Stomach smooth muscle (tissue), 2 donors: ENCODE measurements around the gene FAM107B.

Experiments
- H3K27ac ChIP-seq: one replicate; pipeline ENCODE4 v1.7.0; 2013; ENCODE audit warnings: mild to moderate bottlenecking, low read length, inconsistent platforms
- H3K27me3 ChIP-seq, 2 donors: one replicate each; pipeline ENCODE4 v1.7.0; 2013; ENCODE audit warnings: low read length in 2 of 2; ENCODE audit not compliant: insufficient read depth in 2 of 2, control insufficient read depth in 1 of 2
- H3K36me3 ChIP-seq, 2 donors: one replicate each; pipeline ENCODE4 v1.7.0; 2013; ENCODE audit warnings: low read length in 2 of 2; ENCODE audit not compliant: control insufficient read depth in 2 of 2, insufficient read depth in 2 of 2
- H3K4me1 ChIP-seq: one replicate; pipeline ENCODE4 v1.7.0; 2013; ENCODE audit warnings: low read length; ENCODE audit not compliant: control insufficient read depth, insufficient read depth
- H3K4me3 ChIP-seq, 2 donors: one replicate each; pipeline ENCODE4 v1.7.0; 2013; ENCODE audit warnings: low read length in 2 of 2
- H3K9ac ChIP-seq, 2 donors: one replicate each; pipeline ENCODE4 v1.7.0; 2013; ENCODE audit warnings: low read length in 2 of 2, mild to moderate bottlenecking in 1 of 2
- H3K9me3 ChIP-seq, 2 donors: one replicate each; pipeline ENCODE4 v1.7.0; 2013; ENCODE audit warnings: low read length in 2 of 2; ENCODE audit not compliant: control insufficient read depth in 2 of 2
- donor health status: healthy.
- donor health status: Pancreatic carcinoma.

FAM107B gene

DNA sequence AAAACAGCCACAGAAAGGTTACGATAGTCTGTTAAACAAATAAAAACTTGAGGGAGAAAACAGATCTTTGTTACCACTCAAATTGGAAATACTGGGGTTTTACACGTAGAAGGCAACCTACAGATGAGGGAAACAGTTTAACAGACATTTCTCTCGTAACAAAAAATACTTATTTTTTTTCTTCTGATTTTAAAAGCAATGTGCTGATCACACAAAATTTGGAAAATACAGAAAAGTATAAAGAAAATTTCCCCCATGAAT is 211.7 kb downstream of the FAM107B start:
- Histone ChIP-seq H3K9ac (no peak overlapping the region), H3K4me1 (no peaks in the 10 kb centered on the region), H3K27me3 (no peaks in the 10 kb centered on the region), H3K4me3 (no peak overlapping the region), H3K9me3 (peaks cover 0 to 5% of the 10 kb centered on the region in 2 donors), H3K27ac (no peak overlapping the region), H3K36me3 (peaks cover 5 to 10% of the 10 kb centered on the region in 2 donors)

DNA sequence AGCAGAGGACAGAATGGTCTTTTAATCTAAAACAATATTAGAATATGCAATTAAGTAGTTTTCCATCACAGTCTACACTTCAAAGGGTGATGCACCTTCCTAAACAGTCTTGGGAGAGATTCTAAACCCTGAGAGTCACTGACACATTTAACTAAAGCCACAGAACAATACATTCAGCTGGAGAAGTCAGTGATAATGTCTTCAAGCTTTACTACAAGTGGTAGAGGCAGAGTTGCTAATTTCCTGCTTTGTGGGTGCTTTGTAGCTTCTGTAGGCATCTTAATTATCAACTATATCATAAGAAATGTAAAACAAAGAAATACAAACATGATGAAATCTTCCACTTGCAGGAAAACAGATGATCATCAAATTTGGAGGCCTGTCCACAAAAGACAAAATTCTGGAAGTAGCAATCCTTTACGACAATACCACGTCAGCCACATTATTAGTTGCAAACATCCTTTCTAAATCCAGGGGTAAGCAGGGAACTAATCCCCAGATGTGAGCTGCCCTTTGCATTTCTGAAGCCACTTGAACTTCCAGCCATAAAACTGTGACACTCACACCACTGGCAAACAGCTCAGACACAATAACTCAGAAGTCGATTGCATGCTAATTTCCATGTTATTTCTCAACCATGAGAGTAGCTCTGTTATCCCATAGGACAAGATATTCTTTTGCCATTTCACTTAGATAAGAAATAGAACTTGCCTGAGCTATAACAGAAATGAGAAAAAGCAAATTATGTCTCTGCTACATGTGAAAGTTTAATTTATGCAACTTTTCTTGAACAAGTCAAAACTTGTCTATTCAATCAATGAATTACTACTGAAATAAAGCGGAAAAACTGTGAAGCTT is 212.2 kb downstream of the FAM107B start:
- peaks cover 0 to 5% of the 10 kb centered on the region in 2 donors for H3K9me3 ChIP-seq
- no peaks in the 10 kb centered on the region for H3K4me1 ChIP-seq
- H3K36me3 ChIP-seq: peaks cover 3 to 5% of the 10 kb centered on the region in 2 donors
- H3K27ac ChIP-seq: no peak overlapping the region
- H3K27me3 ChIP-seq: no peaks in the 10 kb centered on the region
- no peak overlapping the region for H3K9ac ChIP-seq
- no peak overlapping the region for H3K4me3 ChIP-seq

- Histone ChIP-seq H3K4me3 (no peak overlapping the region), H3K27ac (no peak overlapping the region), H3K36me3 (no peaks in the 10 kb centered on the region), H3K9me3 (no peaks in the 10 kb centered on the region), H3K9ac (no peak overlapping the region), H3K27me3 (no peaks in the 10 kb centered on the region), H3K4me1 (no peaks in the 10 kb centered on the region)
Observed at GRCh38 chr10:14560791-14561765, 213.6 kb downstream of the FAM107B start.

DNA sequence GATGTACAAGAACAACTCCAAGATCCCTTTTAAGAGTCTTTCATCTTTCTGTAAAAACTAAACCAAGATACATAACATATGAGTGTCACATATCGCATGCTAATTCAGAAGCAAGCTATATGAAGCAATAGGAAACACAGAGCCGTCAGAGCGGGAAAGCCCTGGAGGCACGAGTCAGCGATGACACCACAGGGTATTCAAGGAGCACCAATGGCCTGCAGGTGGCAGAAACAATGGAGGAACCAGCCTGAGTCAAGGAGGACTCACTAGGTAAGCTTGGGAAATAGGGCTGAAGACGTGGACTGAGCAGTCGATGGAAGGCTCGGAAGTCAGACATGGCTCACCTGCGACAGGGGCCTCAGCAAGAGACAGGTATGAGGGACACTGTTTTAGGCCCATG is 214.4 kb downstream of the FAM107B start:
- Histone ChIP-seq H3K4me3 (no peak overlapping the region), H3K27ac (no peak overlapping the region), H3K36me3 (no peaks in the 10 kb centered on the region), H3K9ac (no peak overlapping the region), H3K27me3 (no peaks in the 10 kb centered on the region), H3K9me3 (no peaks in the 10 kb centered on the region), H3K4me1 (peaks cover 2% of the 10 kb centered on the region)

DNA sequence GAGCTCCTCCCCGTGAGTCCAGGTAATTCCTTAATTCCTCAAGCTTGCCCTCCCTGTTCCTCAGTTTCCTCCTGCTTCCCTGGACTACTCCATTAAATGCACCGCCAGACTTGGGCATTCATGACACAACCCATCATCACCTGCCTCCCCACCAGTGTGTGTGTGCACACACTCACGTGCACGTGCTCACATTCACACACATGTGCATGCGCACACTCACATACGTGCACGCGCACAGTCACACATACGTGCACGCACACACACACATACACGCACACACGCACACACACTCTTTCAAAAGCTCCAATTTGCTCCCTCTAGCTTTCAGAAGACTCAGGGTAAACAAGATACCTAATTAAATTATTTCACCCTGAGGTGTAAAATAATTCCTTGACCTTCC is 216.7 kb downstream of the FAM107B start:
- Histone ChIP-seq H3K27ac (no peak overlapping the region), H3K4me3 (no peak overlapping the region), H3K4me1 (peaks cover 2% of the 10 kb centered on the region), H3K9me3 (no peaks in the 10 kb centered on the region), H3K27me3 (no peaks in the 10 kb centered on the region), H3K36me3 (no peaks in the 10 kb centered on the region), H3K9ac (no peak overlapping the region)

DNA sequence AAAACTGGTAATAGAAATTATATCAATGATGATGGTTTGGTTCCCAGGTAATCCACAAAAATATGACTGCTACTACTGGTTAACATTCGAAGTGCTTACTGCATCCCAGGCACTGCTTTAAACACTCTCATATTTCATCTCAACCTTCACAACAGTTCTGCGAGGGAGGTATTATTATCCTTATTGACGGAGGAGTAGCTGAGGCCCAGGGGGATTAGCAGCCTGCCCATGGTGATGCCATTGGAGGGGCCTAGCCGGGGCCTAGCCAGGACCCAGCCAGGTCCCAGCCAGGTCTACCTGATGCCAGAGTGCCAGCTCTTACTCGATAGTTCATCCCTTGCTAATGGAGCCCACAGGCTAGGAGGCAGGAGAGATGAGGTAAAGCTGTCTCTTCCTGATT is 217.1 kb downstream of the FAM107B start:
- peaks cover 2% of the 10 kb centered on the region for H3K4me1 ChIP-seq
- H3K36me3 ChIP-seq: no peaks in the 10 kb centered on the region
- H3K27ac ChIP-seq: no peak overlapping the region
- no peak overlapping the region for H3K4me3 ChIP-seq
- no peak overlapping the region for H3K9ac ChIP-seq
- H3K9me3 ChIP-seq: no peaks in the 10 kb centered on the region
- H3K27me3 ChIP-seq: no peaks in the 10 kb centered on the region

- H3K4me1 ChIP-seq: peaks cover 2% of the 10 kb centered on the region
- no peak overlapping the region for H3K4me3 ChIP-seq
- no peaks in the 10 kb centered on the region for H3K36me3 ChIP-seq
- H3K9ac ChIP-seq: no peak overlapping the region
- no peak overlapping the region for H3K27ac ChIP-seq
- no peaks in the 10 kb centered on the region for H3K27me3 ChIP-seq
- H3K9me3 ChIP-seq: no peaks in the 10 kb centered on the region
Observed at GRCh38 chr10:14556285-14556956, 218.3 kb downstream of the FAM107B start.

- Histone ChIP-seq H3K27ac (no peak overlapping the region), H3K9me3 (no peaks in the 10 kb centered on the region), H3K4me3 (no peak overlapping the region), H3K27me3 (no peaks in the 10 kb centered on the region), H3K36me3 (no peaks in the 10 kb centered on the region), H3K4me1 (peaks cover 2% of the 10 kb centered on the region), H3K9ac (no peak overlapping the region)
Observed at GRCh38 chr10:14555807-14556206, 218.9 kb downstream of the FAM107B start.

GRCh38 chr10:14554491-14555205 is 220.0 kb downstream of the FAM107B start:
- Histone ChIP-seq H3K9me3 (no peaks in the 10 kb centered on the region), H3K9ac (no peak overlapping the region), H3K27ac (no peak overlapping the region), H3K27me3 (no peaks in the 10 kb centered on the region), H3K4me3 (no peak overlapping the region), H3K4me1 (peaks cover 2% of the 10 kb centered on the region), H3K36me3 (no peaks in the 10 kb centered on the region)

- Histone ChIP-seq H3K36me3 (no peaks in the 10 kb centered on the region), H3K27me3 (no peaks in the 10 kb centered on the region), H3K9ac (no peak overlapping the region), H3K4me1 (peaks cover 2% of the 10 kb centered on the region), H3K27ac (no peak overlapping the region), H3K4me3 (no peak overlapping the region), H3K9me3 (no peaks in the 10 kb centered on the region)
Observed at GRCh38 chr10:14554091-14554490, 220.6 kb downstream of the FAM107B start.
